D341Med (cell line): ENCODE results near the gene SPEG.

Source experiments
- DNase-seq: peaks from one replicate; pipeline ENCODE4 v3.0.0; 2012; ENCODE audit warnings: low spot score

SPEG gene

DNA sequence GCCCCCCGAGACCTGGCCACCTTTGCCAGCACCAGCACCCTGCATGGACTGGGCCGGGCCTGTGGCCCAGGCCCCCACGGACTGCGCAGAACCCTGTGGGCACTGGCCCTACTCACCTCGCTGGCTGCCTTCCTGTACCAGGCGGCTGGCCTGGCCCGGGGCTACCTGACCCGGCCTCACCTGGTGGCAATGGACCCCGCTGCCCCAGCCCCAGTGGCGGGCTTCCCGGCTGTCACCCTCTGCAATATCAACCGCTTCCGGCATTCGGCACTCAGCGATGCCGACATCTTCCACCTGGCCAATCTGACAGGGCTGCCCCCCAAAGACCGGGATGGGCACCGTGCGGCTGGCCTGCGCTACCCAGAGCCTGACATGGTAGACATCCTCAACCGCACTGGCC, 80.2 kb downstream of the SPEG start:
- DNase-seq, result no peak

DNA sequence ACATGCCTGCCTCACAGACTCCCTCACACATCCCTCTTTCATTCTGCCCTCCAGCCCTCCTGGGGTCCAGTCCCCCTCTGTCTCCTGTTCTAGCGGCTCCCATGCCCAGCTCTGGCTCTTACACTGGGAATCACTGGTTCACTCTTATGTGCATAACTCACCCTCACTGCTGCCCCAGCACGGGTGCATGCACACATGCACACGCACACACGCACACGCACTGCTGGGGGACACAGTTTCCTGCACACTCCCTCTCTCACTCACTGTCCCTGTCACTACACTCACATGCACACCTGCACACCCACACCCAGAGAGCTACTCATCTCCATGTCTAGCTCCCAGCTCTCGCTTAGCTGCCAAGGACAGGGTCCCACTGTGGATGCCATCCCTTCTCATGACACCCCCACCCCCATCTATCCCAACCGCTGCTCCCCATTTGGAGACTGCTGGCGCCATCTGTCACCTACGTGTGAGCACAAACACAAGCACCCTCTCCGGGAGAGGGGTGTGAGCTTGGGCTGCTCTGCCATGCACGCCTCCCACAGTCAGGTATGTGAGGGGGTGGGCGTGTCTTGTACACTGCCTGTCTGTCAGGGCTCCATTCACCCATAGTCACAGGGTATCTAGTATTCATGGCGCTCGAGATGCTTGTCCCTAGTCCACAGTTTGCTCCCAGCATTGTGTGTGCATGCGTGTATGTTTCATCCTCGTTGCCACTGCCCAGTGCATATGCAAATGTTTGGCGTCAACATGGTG, 81.4 kb downstream of the SPEG start:
- no peak for DNase-seq

DNA sequence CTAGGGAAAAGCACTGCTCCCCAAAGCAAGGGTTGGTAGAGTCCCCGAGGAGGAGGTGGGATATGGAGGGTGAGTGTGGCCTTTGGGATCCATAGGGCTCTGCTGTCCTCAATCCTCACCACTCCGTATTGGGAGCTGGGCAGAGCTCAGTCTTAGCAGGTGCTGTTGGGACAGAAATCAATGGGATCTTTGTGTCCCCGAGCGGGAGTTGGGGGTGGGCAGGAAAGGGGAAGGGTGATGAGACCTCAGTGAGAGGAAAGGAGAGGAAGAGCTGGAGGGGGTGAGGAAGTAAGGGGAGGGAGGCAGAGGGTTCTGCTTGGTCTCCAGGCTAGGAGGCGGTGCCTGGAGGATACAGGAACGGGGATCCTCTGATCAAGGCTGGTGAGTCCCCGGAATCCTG, 82.2 kb downstream of the SPEG start:
- DNase-seq, result no peak

DNA sequence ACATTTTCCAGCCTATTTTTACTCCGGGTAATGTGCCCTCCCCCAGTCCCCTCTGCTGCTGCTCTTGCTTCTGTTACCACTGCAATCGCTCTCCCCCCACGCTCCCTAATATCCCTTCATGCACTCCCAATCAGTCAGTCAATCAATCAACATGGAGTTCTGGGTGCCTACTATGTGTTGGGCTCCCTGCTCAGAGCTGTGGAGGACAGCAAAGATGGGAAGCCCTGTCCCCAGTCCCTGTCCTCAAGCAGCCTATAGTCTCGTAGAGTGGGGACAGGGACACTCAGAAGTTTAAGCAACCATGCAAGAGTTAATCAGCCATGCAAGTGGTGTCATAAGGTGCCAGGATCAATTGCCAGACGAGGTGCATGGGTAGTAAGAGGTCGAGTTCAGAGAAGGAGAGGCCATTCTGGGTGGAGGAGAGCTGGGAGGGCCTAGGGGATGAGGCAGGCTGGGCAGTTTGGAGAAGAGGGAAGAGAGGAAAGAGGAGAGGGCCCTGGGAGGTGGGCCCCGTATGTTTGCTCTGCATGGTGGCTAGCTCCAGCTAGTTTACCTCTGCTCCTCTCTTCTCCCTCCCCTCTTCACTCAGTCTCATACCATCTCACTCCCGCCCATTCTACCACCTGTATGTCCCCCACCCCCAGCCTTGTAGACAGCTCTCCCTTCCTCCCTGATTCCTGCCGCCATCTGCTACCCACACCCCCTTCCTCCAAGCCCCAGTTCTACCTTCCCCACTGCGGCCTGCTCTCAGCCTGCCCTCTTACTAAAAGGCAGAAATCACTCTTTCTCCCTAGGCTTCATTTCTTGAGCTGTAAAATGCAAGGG, 83.5 kb downstream of the SPEG start:
- DNase-seq, result no peak

DNA sequence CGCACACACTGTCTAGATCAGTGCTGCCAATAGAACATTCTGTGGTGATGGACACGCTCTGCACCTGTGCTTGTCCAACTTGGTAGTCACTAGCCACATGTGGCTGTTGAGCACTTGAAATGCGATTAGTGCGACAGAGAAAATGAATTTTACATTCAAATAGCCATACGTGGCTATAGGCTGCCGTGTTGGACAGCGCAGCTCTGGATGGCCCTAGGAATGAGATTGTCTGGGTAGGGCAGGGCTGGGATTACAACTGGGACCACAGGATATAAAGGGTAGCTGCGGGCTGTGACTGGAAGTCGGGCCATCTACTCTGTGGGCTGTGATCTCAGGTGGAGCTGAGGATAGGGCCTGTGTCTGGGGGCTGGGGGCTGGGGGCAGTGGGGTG, 84.9 kb downstream of the SPEG start:
- no peak for DNase-seq

DNA sequence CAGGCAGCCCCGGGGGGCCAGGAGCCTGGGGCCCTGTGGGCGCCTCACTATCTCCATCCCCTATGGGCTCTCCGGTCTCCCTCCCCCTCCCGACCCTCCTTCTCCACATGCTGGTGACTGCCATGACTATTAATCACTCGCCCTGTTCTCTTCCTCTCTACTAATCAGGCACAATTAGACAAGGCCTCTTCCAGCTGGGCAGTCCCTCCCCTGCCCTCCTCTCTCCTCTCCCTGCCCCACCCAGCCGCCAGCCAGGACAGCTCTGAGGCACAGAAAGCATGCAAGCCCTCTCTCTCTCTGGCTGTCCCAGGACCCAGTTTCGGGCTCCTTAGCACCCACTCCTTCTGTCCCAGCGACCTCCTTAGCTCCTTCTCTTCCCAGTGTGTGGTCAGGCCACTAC, 85.4 kb downstream of the SPEG start:
- DNase-seq, result no peak

GRCh38 chr2:219521066-219521880, 86.6 kb downstream of the SPEG start:
- peak; percentile 80 for DNase-seq

GRCh38 chr2:219522111-219523030, 87.7 kb downstream of the SPEG start:
- DNase-seq, result peak; percentile 64

GRCh38 chr2:219523031-219523671, 88.5 kb downstream of the SPEG start:
- DNase-seq, result no peak

GRCh38 chr2:219524817-219525216, 90.2 kb downstream of the SPEG start:
- DNase-seq, result no peak

- DNase-seq, result peak; percentile 76
Measured at GRCh38 chr2:219525533-219526232, 91.0 kb downstream of the SPEG start.

DNA sequence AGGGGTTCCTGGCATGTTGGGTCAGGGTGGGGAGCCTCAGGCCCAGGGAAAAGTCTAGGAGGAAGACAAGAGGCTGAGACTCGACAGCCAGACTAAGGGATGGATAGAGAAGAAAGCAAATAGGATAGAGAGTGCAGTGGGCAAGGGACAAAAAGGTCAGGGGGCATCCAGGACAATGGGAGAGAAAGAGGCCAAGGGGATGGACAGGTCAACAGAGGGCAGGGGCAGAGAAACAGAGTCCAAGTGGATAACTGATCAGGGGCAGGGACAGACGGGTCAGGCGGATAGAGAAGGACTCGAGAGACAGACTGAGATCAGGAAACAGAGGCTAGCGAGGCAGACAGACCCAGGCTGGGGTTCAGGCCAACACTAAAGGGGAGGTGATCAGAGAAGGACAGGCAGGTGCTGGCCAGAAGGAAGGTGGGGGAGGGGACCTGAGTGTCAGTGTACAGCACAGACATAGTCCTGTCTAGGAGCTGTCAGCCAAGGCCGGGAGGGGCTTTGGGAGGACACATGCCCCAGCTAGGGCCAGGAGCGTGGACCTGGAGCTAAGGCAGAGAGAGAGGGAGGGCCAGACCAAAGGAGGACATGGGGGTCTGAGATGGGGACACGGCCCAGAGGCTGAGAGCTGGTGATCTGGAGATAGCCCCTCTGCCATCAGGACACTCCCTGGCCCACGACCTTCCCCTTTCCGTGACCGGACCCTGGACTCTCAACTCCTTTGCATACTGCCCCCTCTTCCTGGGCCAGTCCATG, 91.9 kb downstream of the SPEG start:
- DNase-seq, result no peak

DNA sequence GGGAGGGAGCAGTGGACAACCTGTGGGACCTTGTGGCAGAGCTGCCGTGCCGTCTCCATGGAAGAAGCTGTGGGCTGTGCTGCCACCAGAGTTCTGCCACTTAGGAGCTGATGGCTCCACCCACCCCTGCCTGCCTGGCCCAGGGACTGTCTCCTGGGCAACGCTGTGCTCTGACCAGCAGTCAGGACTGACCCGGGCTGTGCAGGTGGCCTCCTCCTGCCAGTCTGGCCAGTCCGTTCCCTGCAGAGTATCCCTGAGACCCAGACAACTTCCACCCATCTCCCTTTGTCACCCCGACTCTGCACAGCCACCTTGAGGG, 92.4 kb downstream of the SPEG start:
- DNase-seq, result no peak

GRCh38 chr2:219527472-219527871, 92.8 kb downstream of the SPEG start:
- no peak for DNase-seq

GRCh38 chr2:219530048-219530963, 95.7 kb downstream of the SPEG start:
- peak; percentile 90 for DNase-seq

DNA sequence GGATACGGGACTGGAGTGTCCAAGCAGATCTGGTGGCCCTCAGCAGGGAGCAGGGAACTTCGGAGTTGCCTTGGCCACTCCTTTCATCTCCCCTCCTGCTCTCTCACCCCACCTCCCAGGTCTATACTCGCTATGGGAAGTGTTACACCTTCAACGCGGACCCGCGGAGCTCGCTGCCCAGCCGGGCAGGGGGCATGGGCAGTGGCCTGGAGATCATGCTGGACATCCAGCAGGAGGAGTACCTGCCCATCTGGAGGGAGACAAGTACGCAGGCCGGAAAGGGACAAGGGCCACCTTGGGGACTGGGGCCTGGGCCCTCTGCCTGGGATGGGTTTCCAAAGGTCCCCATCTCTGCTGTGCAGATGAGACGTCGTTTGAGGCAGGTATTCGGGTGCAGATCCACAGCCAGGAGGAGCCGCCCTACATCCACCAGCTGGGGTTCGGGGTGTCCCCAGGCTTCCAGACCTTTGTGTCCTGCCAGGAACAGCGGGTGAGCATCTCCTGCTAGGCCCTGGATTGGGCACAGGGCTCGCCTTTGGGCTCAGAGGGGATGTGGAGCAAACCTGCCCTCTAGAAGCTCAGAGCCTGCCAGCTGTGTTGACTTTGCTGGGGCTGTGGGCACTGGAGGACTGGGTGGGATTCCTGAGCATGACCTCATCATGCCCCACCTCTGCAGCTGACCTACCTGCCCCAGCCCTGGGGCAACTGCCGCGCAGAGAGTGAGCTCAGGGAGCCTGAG, 97.2 kb downstream of the SPEG start:
- DNase-seq, result no peak

- DNase-seq, result no peak
Measured at GRCh38 chr2:219532378-219532649, 97.7 kb downstream of the SPEG start.

DNA sequence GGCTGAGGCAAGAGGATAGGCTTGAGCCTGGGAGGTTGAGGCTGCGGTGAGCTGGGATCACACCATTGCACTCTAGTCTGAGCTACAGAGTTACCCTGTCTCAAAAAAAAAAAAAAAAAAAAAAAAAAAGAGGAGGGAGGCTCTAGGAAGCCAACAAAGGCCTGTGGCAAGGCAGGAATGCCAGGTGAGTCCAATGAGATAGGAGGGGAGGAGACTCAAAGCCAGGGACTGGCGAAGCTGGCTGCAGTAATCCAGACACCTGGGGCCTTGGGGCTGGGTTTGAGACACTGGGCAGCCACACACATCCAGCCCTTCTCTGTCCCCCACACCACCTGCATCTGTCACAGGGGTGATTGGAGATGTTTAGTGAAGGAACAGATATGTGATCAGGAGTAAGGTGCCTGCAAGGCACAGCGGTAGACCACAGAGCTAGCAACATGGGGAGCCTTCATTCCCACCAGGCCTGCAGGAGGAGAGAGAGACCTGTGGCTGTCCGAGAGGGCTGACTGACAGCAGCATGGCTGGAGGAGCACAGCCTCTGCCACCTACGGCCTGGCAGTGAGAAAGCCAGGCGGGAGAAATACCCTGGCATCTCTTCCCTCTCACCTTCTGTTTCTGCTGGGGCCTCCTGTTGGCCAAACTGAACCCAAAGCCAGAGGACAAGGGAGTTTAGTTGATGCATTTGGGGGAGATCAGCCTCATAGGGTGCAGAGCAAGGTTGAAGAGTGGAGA, 99.5 kb downstream of the SPEG start:
- no peak for DNase-seq
